H54 (cell line): ENCODE results near the gene SVIL.
"Not testable (repeated sequence)": the region's sequence is repeated elsewhere in the genome, so short reads cannot be mapped to it uniquely, and the experiment has no call there.

Experiments used
- DNase-seq: peaks from one replicate; pipeline ENCODE4 v3.0.0; 2011; ENCODE audit warnings: low spot score, mixed read lengths; ENCODE audit not compliant: insufficient read length
- FAIRE-seq: peaks from 3 replicates; lab custom pipeline; 2011; peaks lifted over from hg19 to GRCh38; lab: Jason Lieb, UNC
- POLR2A ChIP-seq: IDR thresholded peaks from 2 replicates; pipeline ENCODE4 v1.6.1; 2011; ENCODE audit warnings: low read depth, mild to moderate bottlenecking, low read length

Gene SVIL

DNA sequence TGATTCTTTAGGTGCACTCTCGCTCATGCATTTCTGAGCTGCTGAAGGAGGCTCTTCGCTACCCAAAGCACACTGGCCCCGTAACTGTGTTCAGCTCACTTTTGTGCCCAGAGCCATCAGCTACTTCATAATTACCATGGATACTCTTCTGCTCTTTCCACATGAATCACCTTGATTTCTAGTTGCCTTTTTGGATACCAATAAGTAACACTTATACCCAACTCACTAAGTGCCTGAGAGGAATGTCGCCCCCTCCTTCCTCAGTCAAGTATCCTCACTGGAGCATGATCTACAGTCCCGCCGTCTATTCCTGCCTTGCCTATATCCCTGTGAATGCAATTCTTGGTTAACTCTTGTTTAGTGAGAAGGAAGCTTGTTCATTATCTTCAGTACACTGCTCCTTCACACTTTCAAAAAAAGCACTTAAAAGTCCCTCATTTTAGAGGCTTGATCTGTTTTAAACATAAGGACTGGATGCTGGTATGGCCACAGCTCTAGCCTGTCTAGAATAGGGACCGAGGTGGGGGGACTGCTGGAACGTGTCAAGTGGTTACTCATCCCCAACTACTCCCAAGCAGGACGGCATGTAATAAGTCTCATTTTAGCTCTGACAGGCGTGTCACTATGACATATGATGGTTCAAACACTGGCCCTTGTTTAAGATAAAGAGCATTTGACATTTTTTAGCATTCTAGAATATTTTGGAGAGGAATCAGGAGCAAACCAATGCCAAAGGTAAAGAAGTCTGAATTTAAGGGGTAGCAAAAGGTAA is 23.7 kb downstream of the SVIL start:
- no peak for FAIRE-seq

DNA sequence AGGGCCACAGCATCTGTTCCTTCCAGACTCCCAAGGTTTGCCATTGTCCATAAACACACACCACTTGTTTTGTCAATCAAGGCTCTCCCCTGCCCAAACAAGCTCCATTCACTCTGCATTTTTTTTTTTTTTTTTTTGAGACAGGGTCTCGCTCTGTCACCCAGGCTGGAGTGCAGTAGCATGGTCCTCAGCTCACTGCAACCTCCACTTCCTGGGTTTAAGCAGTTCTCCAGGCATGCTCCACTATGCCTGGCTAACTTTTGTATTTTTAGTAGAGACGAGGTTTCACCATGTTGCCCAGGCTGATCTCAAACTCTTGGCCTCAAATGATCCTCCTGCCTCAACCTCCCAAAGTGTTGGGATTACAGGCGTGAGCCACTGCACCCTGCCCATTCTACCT is 24.4 kb downstream of the SVIL start:
- not testable (repeated sequence) for DNase-seq, FAIRE-seq

More for the DNA sequence above, 23.7 kb downstream of the SVIL start:
- no peak for DNase-seq
- TF ChIP-seq POLR2A = no peak

DNA sequence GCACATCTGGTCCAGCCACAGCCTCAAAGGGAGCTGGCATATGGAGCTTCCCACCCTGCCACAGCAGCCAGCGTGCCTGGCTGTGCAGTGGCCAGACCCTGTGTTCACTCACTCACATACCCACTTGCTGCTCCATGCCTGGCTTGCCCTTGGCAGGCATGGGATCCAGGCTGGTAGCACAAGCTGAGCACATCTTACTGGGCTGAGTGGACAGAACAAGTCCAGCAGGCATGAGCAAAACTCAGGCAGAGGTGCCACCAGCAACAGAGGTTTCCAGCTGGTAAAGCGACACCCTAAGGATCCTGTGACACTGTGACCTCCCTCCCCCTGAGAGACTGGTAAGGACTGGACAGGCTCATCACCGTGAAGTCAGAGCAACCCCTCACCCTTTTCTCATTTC is 25.1 kb downstream of the SVIL start:
- TF ChIP-seq POLR2A = no peak
- FAIRE-seq (no peak), DNase-seq (no peak)

DNA sequence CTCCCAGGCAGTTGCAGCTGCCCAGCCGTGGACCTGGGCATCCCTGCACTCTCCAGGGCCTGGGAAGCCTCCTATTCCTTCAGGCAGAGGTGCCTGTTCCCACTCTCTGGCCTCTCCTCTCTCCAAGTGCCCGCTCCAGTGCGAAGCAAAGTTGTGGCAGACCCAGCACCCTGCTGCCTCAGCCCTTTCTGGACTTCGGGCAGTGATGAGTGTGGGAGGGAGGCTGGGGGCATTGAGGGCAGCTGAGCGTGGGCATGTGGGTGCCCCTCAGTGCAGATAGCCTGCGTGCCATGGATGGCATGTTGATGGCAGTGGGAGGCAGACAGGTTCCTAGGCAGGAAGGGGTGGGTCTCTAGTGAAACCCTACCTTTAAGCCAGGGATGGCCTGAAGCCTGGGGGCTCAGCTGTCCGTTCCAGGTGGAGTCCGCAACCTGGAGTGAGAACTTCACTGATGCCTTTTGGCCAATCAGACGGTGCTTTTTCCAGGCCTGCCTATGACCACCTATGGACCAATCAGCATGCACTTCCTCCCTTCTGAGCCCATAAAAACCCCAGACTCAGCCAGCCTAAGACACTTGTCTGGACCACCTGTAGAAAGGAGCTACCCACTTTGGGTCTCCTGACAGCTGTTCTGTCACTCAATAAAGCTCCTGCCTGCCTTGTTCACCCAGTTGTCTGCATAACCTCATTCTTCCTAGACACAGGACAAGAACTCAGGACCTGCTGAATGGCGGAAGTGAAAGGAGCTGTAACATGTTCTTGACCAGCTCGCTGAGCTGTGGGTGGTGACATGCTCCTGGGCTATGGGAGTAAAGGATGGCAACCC is 26.1 kb downstream of the SVIL start:
- TF ChIP-seq POLR2A = no peak
- no peak for DNase-seq
- FAIRE-seq = no peak

DNA sequence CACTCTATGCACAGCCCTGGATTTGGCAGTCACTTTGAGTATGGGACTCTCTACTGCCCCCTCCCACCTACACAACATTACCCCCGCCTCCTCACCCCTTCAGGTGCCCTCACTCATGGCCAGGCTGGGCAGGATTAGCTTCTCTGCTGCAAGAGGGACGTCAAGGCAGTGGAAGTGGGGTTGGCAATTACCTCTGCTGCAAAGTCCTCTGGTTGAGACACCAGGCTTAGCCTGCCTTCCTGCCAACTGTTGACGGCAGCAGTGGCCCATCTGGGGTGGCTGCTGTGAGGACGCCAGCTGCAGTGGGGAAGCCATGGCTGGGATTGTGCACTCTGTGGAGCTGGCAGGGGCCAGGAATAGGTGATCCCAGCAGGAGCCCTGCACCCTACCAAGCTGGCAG is 26.7 kb downstream of the SVIL start:
- no peak for FAIRE-seq
- no peak for TF ChIP-seq POLR2A

DNA sequence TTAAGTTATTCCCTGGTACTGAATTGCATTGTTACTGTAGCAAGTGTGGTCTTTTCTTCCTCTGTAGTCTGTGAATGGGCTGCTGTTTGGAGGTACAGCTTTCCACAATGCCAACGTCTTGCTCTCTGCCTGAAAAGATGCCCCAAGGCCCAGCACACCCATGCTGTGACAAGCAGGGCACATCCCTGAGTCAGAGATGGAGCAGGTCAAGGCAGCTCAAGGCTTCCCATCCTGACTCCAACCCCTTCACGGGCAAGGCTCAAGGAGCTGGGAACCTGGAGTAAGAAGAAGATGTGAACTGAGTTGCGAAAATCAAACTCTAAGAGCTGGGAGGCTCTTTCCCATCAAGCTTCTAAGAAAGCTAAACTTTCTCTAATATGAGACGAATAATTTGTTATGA is 27.2 kb downstream of the SVIL start:
- no peak for FAIRE-seq
- TF ChIP-seq POLR2A = no peak
- no peak for DNase-seq

More for the DNA sequence above, 26.7 kb downstream of the SVIL start:
- no peak for DNase-seq

DNA sequence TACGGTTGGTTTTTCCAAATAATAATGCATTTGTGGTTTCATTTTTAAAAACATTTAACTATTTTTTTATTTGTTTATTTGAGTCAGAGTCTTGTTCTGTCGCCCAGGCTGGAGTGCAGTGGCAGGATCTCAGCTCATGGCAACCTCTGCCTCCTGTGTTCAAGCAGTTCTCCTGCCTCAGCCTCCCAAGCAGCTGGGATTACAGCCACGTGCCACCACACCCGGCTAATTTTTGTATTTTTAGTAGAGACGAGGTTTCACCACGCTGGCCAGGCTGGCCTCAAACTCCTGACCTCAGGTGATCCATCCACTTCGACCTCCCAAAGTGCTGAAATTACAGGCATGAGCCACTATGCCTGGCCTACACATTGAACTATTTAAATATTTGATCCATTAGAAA is 28.1 kb downstream of the SVIL start:
- FAIRE-seq, DNase-seq: not testable (repeated sequence)

DNA sequence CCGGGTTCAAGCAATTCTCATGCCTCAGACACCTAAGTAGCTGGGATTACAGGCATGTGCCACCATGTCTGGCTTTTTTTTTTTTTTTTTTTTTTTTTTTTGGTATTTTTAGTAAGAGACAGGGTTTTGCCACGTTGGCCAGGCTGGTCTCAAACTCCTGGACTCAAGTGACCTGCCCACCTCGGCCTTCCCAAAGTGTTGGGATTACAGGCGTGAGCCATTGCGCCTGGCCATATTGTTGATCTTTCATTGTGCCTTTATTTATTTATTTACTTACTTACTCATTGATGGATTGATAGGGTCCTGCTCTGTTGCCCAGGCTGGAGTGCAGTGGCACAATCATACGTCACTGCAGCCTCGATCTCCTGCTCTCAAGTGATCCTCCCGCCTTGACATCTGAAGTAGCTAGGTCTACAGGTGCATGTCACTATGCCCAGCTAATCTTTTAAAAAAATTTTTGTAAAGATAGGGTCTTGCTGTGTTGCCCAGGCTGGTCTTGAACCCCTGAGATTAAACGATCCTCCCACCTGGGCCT is 30.4 kb downstream of the SVIL start:
- FAIRE-seq = no peak
- DNase-seq = no peak
- TF ChIP-seq POLR2A = no peak

DNA sequence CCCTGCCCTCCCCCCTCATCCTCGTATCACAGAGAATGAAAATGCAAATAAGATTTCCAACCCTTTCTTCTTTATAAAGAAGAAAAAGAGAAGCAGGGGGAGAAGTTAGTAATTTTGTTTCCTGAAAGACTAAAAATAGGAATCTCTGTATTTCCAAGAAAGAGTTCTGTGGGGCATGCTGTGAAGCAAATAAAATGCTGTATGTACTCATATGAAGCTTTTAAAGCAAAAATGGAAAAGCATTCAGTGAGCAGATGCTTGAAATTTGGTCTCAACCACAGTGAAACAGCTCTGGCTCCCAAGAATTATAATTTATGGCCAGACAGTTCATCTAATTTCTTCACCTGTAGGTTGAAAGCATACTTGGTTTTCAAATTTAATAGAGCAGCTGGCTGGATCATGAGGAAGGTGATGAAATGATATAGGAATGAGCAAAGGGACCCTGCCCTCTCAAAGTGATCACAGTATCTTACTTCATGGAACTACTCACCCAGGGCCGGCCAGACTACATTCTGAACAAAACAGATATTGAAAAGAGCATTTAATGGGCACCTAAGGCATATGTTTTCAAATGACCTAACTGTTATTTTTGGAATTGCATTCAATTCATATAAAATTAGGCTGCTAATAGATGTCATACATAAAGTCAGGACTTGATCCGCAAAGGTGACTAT is 31.4 kb downstream of the SVIL start:
- TF ChIP-seq POLR2A = no peak
- FAIRE-seq = no peak
- DNase-seq = no peak

DNA sequence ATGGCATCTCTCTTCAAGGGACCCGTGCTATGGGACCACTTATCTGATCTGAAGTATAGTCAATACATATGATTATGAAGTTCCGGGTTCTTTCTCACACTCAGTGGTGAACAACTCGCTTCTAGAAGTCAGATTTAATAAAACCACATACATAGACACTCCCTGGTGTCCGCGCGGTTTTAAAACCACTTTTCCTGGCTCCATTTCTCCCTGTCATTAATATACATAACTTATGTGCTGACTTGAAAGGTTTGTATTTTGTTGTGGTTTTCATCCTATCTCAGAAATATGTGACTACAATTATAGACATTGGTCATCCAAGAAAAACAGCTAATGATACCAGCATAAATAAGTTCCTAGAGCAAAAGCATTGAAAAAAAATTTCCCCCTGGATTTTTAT is 34.0 kb downstream of the SVIL start:
- TF ChIP-seq POLR2A = no peak
- DNase-seq (no peak), FAIRE-seq (no peak)

DNA sequence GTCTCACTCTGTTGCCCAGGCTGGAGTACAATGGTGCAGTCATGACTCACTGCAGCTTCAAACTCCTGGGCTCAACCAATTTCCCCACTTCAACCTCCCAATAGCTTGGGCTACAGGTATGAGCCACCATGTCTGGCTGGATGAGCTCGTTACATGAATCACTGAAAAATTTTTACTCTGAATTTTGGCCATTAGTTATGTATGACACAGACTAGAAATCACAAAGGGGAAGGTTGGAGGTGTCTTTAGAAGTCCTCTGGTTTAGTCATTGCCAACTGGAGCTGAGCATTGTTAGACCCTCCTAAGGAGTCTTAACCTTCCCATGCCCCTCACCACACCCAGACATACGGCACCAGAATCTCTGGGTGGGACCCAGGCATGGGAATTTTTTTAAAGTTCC is 34.7 kb downstream of the SVIL start:
- DNase-seq (peak; percentile 18), FAIRE-seq (no peak)
- TF ChIP-seq POLR2A = no peak

DNA sequence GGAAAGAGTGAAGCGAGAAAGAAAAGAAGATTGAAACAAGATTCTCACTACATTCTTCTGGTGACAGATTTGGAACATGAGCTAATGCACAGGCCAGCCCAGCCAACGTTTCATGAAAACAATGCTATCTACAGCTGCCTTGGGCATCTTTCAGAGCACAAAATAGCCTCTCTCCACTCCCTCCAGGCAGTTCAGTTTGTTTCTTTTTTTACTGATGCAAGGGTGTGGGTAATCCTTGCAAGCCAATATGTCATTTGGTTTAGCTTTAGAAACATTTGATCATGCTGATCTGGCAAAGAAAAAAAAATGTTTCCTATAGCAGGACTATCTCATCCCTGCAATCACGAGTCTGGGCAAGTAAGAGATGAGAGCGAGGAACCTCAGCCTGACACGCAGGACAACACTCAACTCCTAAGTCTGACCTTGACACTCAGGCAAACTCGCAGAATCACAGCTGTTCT is 35.9 kb downstream of the SVIL start:
- FAIRE-seq (no peak), DNase-seq (no peak)
- TF ChIP-seq POLR2A = no peak

DNA sequence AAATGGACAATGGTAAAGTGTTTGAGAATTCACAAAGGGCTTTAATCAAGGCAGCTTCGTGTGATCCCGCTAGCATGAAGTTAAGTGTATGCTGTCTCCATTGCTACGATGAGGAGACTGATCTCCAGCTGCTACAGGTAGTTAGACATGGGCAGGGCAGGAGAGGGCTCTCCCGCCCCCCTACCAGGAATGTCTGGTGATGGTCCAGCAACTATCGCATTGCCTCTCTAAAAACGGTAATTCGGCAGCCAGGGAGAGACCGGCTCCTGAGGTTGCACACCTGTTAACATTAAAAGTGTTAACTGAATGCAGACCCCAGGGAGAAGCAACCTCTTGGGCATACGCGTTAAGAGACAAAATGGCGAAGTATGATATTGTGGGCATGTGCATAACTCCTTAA is 37.9 kb downstream of the SVIL start:
- DNase-seq (no peak), FAIRE-seq (no peak)
- TF ChIP-seq POLR2A = no peak

DNA sequence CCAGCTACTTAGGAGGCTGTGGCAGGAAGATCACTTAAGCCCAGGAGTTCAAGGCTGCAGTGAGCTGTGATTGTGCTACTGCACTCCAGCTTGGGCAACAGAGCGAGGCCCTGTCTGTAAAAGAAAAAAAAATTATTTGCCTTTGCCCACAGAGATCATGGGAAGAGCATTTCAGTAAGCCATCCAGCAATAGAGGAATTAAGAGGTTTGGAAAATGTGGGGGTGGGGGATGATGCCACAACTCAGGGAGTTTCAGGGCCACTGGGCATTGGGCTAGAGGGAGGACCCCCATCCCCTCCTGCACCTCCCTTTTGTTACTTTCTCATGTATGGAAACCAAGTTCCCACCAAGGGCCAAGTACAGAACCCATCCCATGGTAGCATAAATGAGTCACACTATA is 38.4 kb downstream of the SVIL start:
- FAIRE-seq (no peak), DNase-seq (no peak)
- TF ChIP-seq POLR2A = no peak
